Measurements from ENCODE around the gene FAM200C. TPM values are rescaled to one million over a fixed set of nuclear protein-coding genes. Genes with fewer than 3 reads are reported as not detected.

FAM200C gene
- total RNA-seq, 2 donors from 2014 or later: 2.4 to 2.7 TPM

GRCh38 chr5:160376416-160376815, 23.4 kb downstream of the FAM200C start:
- no peak overlapping the region for H3K9ac ChIP-seq (ENCODE audit: extremely low read depth, low read length, poor library complexity, severe bottlenecking)
- H3K27me3 ChIP-seq (ENCODE audit: control insufficient read depth, insufficient read depth, low read length, poor library complexity, severe bottlenecking): peaks cover 38% of the 10 kb centered on the region
- Mint-ChIP-seq H3K27ac (no peak overlapping the region), H3K4me3 (no peak overlapping the region), H3K9me3 (no peaks in the 10 kb centered on the region), H3K27me3 (ENCODE audit: insufficient read depth) (peaks cover 40% of the 10 kb centered on the region), H3K4me1 (peaks cover 2% of the 10 kb centered on the region), H3K36me3 (ENCODE audit: low read depth) (no peaks in the 10 kb centered on the region)
- H3K9me3 ChIP-seq (ENCODE audit: control insufficient read depth, low read length): no peaks in the 10 kb centered on the region
- H3K4me1 ChIP-seq (ENCODE audit: control insufficient read depth, insufficient read depth, low read length): no peaks in the 10 kb centered on the region
- no peak for DNase-seq
- no peak for TF ChIP-seq CTCF (conservative IDR thresholded peaks at IDR 0.05)
- H3K4me3 ChIP-seq (ENCODE audit: low read length): no peak overlapping the region
- no peaks in the 10 kb centered on the region for H3K36me3 ChIP-seq (ENCODE audit: control insufficient read depth, insufficient read depth, low read length)
- no peak overlapping the region for H3K27ac ChIP-seq (ENCODE audit: low read depth, low read length)

GRCh38 chr5:160375701-160376100, 24.2 kb downstream of the FAM200C start:
- no peak for TF ChIP-seq CTCF (conservative IDR thresholded peaks at IDR 0.05)
- Mint-ChIP-seq H3K4me3 (no peak overlapping the region), H3K4me1 (peaks cover 1% of the 10 kb centered on the region), H3K27me3 (ENCODE audit: insufficient read depth) (peaks cover 45% of the 10 kb centered on the region), H3K27ac (no peak overlapping the region), H3K9me3 (no peaks in the 10 kb centered on the region), H3K36me3 (ENCODE audit: low read depth) (no peaks in the 10 kb centered on the region)
- no peak overlapping the region for H3K4me3 ChIP-seq (ENCODE audit: low read length)
- peaks cover 45% of the 10 kb centered on the region for H3K27me3 ChIP-seq (ENCODE audit: control insufficient read depth, insufficient read depth, low read length, poor library complexity, severe bottlenecking)
- H3K4me1 ChIP-seq (ENCODE audit: control insufficient read depth, insufficient read depth, low read length): no peaks in the 10 kb centered on the region
- H3K27ac ChIP-seq (ENCODE audit: low read depth, low read length): no peak overlapping the region
- no peaks in the 10 kb centered on the region for H3K36me3 ChIP-seq (ENCODE audit: control insufficient read depth, insufficient read depth, low read length)
- DNase-seq: no peak
- 99% methylated on average over 2 of the region's 2 CpGs; no CpG with 5 or more reads in 1 of the 2 experiments for WGBS, 2 experiments (ENCODE audit: insufficient coverage in 1 of 2, insufficient read length in 1 of 2)
- no peaks in the 10 kb centered on the region for H3K9me3 ChIP-seq (ENCODE audit: control insufficient read depth, low read length)
- no peak overlapping the region for H3K9ac ChIP-seq (ENCODE audit: extremely low read depth, low read length, poor library complexity, severe bottlenecking)

GRCh38 chr5:160375166-160375565, 24.7 kb downstream of the FAM200C start:
- Mint-ChIP-seq H3K27ac (no peak overlapping the region), H3K4me1 (peaks cover 4% of the 10 kb centered on the region), H3K9me3 (no peaks in the 10 kb centered on the region), H3K36me3 (ENCODE audit: low read depth) (no peaks in the 10 kb centered on the region), H3K27me3 (ENCODE audit: insufficient read depth) (peaks cover 51% of the 10 kb centered on the region), H3K4me3 (no peak overlapping the region)
- no peak overlapping the region for H3K4me3 ChIP-seq (ENCODE audit: low read length)
- DNase-seq: no peak
- H3K9me3 ChIP-seq (ENCODE audit: control insufficient read depth, low read length): no peaks in the 10 kb centered on the region
- H3K27ac ChIP-seq (ENCODE audit: low read depth, low read length): no peak overlapping the region
- H3K27me3 ChIP-seq (ENCODE audit: control insufficient read depth, insufficient read depth, low read length, poor library complexity, severe bottlenecking): peaks cover 51% of the 10 kb centered on the region
- no peak for TF ChIP-seq CTCF (conservative IDR thresholded peaks at IDR 0.05)
- H3K9ac ChIP-seq (ENCODE audit: extremely low read depth, low read length, poor library complexity, severe bottlenecking): no peak overlapping the region
- no peaks in the 10 kb centered on the region for H3K36me3 ChIP-seq (ENCODE audit: control insufficient read depth, insufficient read depth, low read length)
- no peaks in the 10 kb centered on the region for H3K4me1 ChIP-seq (ENCODE audit: control insufficient read depth, insufficient read depth, low read length)

Measured in endodermal cell (in vitro differentiated cells).